ENCODE data around the gene SELENOV.
A peak's percentile ranks its signal among the peaks of the same experiment; 100 is the strongest.

Gene SELENOV

DNA sequence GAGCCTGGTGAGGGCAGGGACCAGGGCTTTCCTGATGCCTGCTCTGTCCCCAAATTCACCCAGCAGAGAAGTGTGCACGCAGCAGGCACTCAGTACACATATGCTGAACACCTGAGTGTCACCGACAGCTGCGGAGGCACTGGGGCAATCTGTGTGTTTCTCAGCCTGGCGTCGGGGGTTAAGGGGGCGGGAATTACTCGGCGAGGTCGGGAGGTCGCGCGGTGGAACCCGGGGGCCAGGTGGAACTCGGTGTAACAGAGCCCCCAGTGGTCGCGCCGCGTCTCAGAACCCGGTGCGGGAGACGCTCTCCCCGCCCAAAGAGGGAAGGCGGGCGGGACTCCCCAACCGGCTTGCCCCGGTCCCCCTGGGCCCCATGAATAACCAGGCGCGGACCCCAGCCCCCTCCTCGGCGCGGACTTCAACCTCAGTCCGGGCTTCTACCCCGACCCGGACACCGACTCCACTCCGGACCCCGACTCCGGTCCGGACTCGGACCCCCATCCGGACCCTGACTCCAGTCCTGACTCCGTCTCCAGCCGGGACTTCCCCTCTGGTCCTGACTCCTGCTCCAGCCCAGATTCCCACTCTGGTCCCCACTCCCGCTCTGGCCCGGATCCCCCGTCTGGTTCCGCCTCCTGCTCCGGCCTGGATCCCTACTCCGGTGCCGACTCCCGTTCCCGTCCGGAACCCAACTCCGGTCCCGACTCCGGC is at the start of gene SELENOV:
Gene SELENOV (plus strand): TSS at position 300 of the 711 bp plus-strand sequence. CDS start 74 bp downstream, at position 374.
- Histone ChIP-seq H3K9me3 (ENCODE audit: insufficient read depth, low read length) (no peaks in the 10 kb centered on the region), H3K9ac (ENCODE audit: insufficient read length, low read depth) (peak within 1 kb of the TSS; percentile 87), H3K27me3 (ENCODE audit: insufficient read depth, insufficient read length) (peaks cover 28% of the 10 kb centered on the region), H3K4me3 (ENCODE audit: insufficient read length, low read depth) (peak within 1 kb of the TSS; percentile 75), H3K36me3 (ENCODE audit: insufficient read depth, insufficient read length, low read length) (no peaks in the 10 kb centered on the region), H3K4me1 (ENCODE audit: insufficient read depth, insufficient read length) (no peaks in the 10 kb centered on the region)
- no peak for DNase-seq (ENCODE audit: low read depth, low spot score)
- TF ChIP-seq YY1 (IDR thresholded peaks at IDR 0.05; ENCODE audit: insufficient read depth, insufficient read length), result no peak
- TF ChIP-seq SUZ12 (IDR thresholded peaks at IDR 0.05; ENCODE audit: extremely low read depth, insufficient read depth, insufficient read length), result no peak
- TF ChIP-seq ZNF274 (IDR thresholded peaks at IDR 0.05; ENCODE audit: low read depth, low read length), result no peak

DNA sequence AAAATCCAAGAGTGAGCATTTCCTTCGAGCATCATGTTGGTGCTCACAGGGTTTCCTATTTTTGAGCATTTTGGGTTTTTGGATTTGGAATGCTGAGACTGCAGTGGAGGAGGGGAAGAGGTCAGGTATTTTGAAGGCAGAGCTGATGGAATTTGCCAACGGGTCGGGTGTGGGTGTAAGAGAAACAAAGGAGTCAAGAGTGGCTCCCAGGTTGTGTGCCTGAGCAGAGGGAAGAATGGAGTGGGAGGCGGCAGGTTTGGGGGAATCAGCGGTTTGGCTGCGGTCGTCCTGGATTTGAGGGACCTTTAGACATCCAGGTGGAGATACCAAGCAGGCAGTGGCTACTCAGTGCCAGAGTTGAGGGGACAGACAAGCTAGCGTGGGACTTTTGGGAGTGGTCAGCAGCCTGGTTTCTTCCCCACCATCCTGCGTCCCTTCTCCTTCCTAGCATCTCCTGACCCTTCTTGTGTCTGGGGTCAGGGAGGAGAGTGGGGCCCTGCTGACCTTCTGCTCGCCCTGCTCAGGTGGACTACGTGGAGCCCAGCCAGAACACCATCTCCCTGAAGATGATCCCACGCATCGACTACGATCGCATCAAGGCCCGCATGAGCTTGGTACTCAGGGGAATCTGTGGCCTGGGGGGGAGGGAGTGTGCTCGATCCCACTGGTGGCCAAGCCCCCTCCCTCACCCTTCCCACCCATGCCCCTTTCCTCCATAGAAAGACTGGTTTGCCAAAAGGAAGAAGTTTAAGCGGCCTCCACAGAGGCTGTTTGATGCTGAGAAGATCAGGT is 48.8 kb upstream of the SELENOV start:
- no peak for TF ChIP-seq SUZ12 (IDR thresholded peaks at IDR 0.05; ENCODE audit: extremely low read depth, insufficient read depth, insufficient read length)
- no peak overlapping the region for H3K9ac ChIP-seq (ENCODE audit: insufficient read length, low read depth)
- H3K9me3 ChIP-seq (ENCODE audit: insufficient read depth, low read length), result no peaks in the 10 kb centered on the region
- H3K4me1 ChIP-seq (ENCODE audit: insufficient read depth, insufficient read length), result no peaks in the 10 kb centered on the region
- no peaks in the 10 kb centered on the region for H3K27me3 ChIP-seq (ENCODE audit: insufficient read depth, insufficient read length)
- peaks cover 78% of the 10 kb centered on the region for H3K36me3 ChIP-seq (ENCODE audit: insufficient read depth, insufficient read length, low read length)
- no peak for DNase-seq (ENCODE audit: low read depth, low spot score)
- no peak overlapping the region for H3K4me3 ChIP-seq (ENCODE audit: insufficient read length, low read depth)

DNA sequence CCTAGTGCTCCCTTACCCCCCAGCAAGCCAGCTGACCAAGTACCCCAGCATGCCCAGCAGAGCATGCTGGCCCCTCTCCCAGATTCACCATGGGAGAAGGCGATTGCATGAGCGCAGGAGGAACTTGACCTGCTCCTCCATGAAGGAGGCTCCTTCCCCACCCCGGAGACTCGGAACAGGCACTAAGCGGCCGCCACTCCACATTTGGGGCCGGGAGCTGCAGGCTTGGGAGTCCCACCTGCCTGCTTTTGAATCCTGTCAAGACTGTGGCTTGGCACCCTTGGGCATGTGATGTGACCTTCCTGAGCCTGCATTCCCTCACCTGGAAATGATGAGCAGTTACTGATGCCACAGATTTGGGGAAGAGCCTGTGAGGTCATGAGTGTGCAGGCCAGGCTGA is 47.0 kb upstream of the SELENOV start:
- no peaks in the 10 kb centered on the region for H3K4me1 ChIP-seq (ENCODE audit: insufficient read depth, insufficient read length)
- H3K9ac ChIP-seq (ENCODE audit: insufficient read length, low read depth), result no peak overlapping the region
- TF ChIP-seq YY1 (IDR thresholded peaks at IDR 0.05; ENCODE audit: insufficient read depth, insufficient read length) (no peak), ZNF274 (IDR thresholded peaks at IDR 0.05; ENCODE audit: low read depth, low read length) (no peak), SUZ12 (IDR thresholded peaks at IDR 0.05; ENCODE audit: extremely low read depth, insufficient read depth, insufficient read length) (no peak)
- no peak overlapping the region for H3K4me3 ChIP-seq (ENCODE audit: insufficient read length, low read depth)
- H3K27me3 ChIP-seq (ENCODE audit: insufficient read depth, insufficient read length), result no peaks in the 10 kb centered on the region
- no peak for DNase-seq (ENCODE audit: low read depth, low spot score)
- H3K9me3 ChIP-seq (ENCODE audit: insufficient read depth, low read length), result no peaks in the 10 kb centered on the region
- peaks cover 86% of the 10 kb centered on the region for H3K36me3 ChIP-seq (ENCODE audit: insufficient read depth, insufficient read length, low read length)

DNA sequence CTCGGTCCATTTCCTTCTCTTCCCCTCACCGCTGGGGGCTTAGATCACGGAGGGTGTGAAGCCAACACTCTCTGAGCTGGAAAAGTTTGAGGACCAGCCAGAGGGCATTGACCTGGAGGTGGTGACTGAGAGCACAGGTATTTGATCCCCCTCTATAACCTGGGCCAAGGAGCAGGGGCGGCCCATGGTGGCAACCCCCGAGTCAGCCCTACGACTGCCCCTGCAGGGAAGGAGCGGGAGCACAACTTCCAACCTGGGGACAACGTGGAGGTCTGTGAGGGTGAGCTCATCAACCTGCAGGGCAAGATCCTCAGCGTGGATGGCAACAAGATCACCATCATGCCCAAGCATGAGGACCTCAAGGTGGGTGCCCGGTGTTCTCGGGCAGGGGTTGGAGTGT is 45.9 kb upstream of the SELENOV start:
- Histone ChIP-seq H3K9me3 (ENCODE audit: insufficient read depth, low read length) (no peaks in the 10 kb centered on the region), H3K4me1 (ENCODE audit: insufficient read depth, insufficient read length) (no peaks in the 10 kb centered on the region), H3K9ac (ENCODE audit: insufficient read length, low read depth) (no peak overlapping the region), H3K27me3 (ENCODE audit: insufficient read depth, insufficient read length) (no peaks in the 10 kb centered on the region), H3K4me3 (ENCODE audit: insufficient read length, low read depth) (no peak overlapping the region), H3K36me3 (ENCODE audit: insufficient read depth, insufficient read length, low read length) (peaks cover 94% of the 10 kb centered on the region)
- no peak for TF ChIP-seq SUZ12 (IDR thresholded peaks at IDR 0.05; ENCODE audit: extremely low read depth, insufficient read depth, insufficient read length)
- TF ChIP-seq YY1 (IDR thresholded peaks at IDR 0.05; ENCODE audit: insufficient read depth, insufficient read length), result no peak
- TF ChIP-seq ZNF274 (IDR thresholded peaks at IDR 0.05; ENCODE audit: low read depth, low read length), result no peak
- DNase-seq (ENCODE audit: low read depth, low spot score), result no peak

GRCh38 chr19:39469567-39469966 is 45.4 kb upstream of the SELENOV start:
- Histone ChIP-seq H3K36me3 (ENCODE audit: insufficient read depth, insufficient read length, low read length) (peaks cover 96% of the 10 kb centered on the region), H3K9ac (ENCODE audit: insufficient read length, low read depth) (no peak overlapping the region)

GRCh38 chr19:39470724-39471339 is 44.1 kb upstream of the SELENOV start:
- Histone ChIP-seq H3K4me1 (ENCODE audit: insufficient read depth, insufficient read length) (peaks cover 5% of the 10 kb centered on the region), H3K36me3 (ENCODE audit: insufficient read depth, insufficient read length, low read length) (peaks cover 95% of the 10 kb centered on the region), H3K9me3 (ENCODE audit: insufficient read depth, low read length) (no peaks in the 10 kb centered on the region), H3K9ac (ENCODE audit: insufficient read length, low read depth) (no peak overlapping the region), H3K27me3 (ENCODE audit: insufficient read depth, insufficient read length) (no peaks in the 10 kb centered on the region), H3K4me3 (ENCODE audit: insufficient read length, low read depth) (no peak overlapping the region)
- TF ChIP-seq ZNF274 (IDR thresholded peaks at IDR 0.05; ENCODE audit: low read depth, low read length) (no peak), SUZ12 (IDR thresholded peaks at IDR 0.05; ENCODE audit: extremely low read depth, insufficient read depth, insufficient read length) (no peak), YY1 (IDR thresholded peaks at IDR 0.05; ENCODE audit: insufficient read depth, insufficient read length) (no peak)
- no peak for DNase-seq (ENCODE audit: low read depth, low spot score)

More at GRCh38 chr19:39469567-39469966, 45.4 kb upstream of the SELENOV start:
- Histone ChIP-seq H3K9me3 (ENCODE audit: insufficient read depth, low read length) (no peaks in the 10 kb centered on the region), H3K4me3 (ENCODE audit: insufficient read length, low read depth) (no peak overlapping the region), H3K27me3 (ENCODE audit: insufficient read depth, insufficient read length) (no peaks in the 10 kb centered on the region), H3K4me1 (ENCODE audit: insufficient read depth, insufficient read length) (peaks cover 2% of the 10 kb centered on the region)
- DNase-seq (ENCODE audit: low read depth, low spot score), result no peak
- no peak for TF ChIP-seq SUZ12 (IDR thresholded peaks at IDR 0.05; ENCODE audit: extremely low read depth, insufficient read depth, insufficient read length)
- no peak for TF ChIP-seq ZNF274 (IDR thresholded peaks at IDR 0.05; ENCODE audit: low read depth, low read length)
- TF ChIP-seq YY1 (IDR thresholded peaks at IDR 0.05; ENCODE audit: insufficient read depth, insufficient read length), result no peak
